CD4-positive, alpha-beta T cell treated with Interleukin-6 at 100 ng/mL for 8 hours (primary cell): ENCODE results near the gene UBE2M.
"Not testable (repeated sequence)": the region's sequence is repeated elsewhere in the genome, so short reads cannot be mapped to it uniquely, and the experiment has no call there.

Experiments
- DNase-seq: peaks from one replicate; pipeline ENCODE4 v3.0.0-alpha.2; 2020; ENCODE audit warnings: mixed read lengths, low spot score

The UBE2M gene

GRCh38 chr19:58558066-58558622 is at the start of gene UBE2M:
TSS of gene UBE2M (minus strand) at chr19:58558611. CDS start at chr19:58558381, 230 bp downstream.
- DNase-seq, result peak; percentile 32

GRCh38 chr19:58607213-58607612 is 48.8 kb upstream of the UBE2M start:
- DNase-seq, result not testable (repeated sequence)

GRCh38 chr19:58606251-58606896 is 48.0 kb upstream of the UBE2M start:
- not testable (repeated sequence) for DNase-seq

GRCh38 chr19:58586133-58586765 is 27.8 kb upstream of the UBE2M start:
- DNase-seq, result no peak

GRCh38 chr19:58585442-58586132 is 27.2 kb upstream of the UBE2M start:
- DNase-seq, result no peak

- DNase-seq, result no peak
These were observed 26.4 kb upstream of the UBE2M start for GRCh38 chr19:58584498-58585441.

- no peak for DNase-seq
These were observed 24.6 kb upstream of the UBE2M start for GRCh38 chr19:58582985-58583384.

- DNase-seq, result peak; percentile 90
These were observed 23.1 kb upstream of the UBE2M start for GRCh38 chr19:58581227-58582141.

- DNase-seq, result no peak
These were observed 21.2 kb upstream of the UBE2M start for GRCh38 chr19:58579473-58580142.

GRCh38 chr19:58578012-58578925 is 19.9 kb upstream of the UBE2M start:
- no peak for DNase-seq

GRCh38 chr19:58577581-58577980 is 19.2 kb upstream of the UBE2M start:
- not testable (repeated sequence) for DNase-seq

- peak; percentile 65 for DNase-seq
These were observed 17.0 kb upstream of the UBE2M start for GRCh38 chr19:58575183-58576041.

GRCh38 chr19:58573658-58574164 is 15.3 kb upstream of the UBE2M start:
- no peak for DNase-seq

- peak; percentile 100 for DNase-seq
These were observed 14.6 kb upstream of the UBE2M start, which contains the start of gene MZF1 for GRCh38 chr19:58572818-58573657. TSS of gene MZF1 (minus strand) at chr19:58573335. CDS start at chr19:58571389, 1,946 bp downstream.

GRCh38 chr19:58572026-58572817 is 13.8 kb upstream of the UBE2M start:
- DNase-seq, result no peak

- no peak for DNase-seq
These were observed 13.2 kb upstream of the UBE2M start for GRCh38 chr19:58571575-58571947.
